HG03558 (cell line): ENCODE results near the gene HINT3.
"Not testable (repeated sequence)": the region's sequence is repeated elsewhere in the genome, so short reads cannot be mapped to it uniquely, and the experiment has no call there.

Experiments
- ATAC-seq: cut with Tn5 transposase; IDR thresholded peaks from one replicate; pipeline ENCODE4 v1.9.1; 2021; ENCODE audit warnings: moderate number of reproducible peaks; ENCODE audit not compliant: unreplicated experiment; ENCODE audit errors: extremely low read depth

Gene HINT3

DNA sequence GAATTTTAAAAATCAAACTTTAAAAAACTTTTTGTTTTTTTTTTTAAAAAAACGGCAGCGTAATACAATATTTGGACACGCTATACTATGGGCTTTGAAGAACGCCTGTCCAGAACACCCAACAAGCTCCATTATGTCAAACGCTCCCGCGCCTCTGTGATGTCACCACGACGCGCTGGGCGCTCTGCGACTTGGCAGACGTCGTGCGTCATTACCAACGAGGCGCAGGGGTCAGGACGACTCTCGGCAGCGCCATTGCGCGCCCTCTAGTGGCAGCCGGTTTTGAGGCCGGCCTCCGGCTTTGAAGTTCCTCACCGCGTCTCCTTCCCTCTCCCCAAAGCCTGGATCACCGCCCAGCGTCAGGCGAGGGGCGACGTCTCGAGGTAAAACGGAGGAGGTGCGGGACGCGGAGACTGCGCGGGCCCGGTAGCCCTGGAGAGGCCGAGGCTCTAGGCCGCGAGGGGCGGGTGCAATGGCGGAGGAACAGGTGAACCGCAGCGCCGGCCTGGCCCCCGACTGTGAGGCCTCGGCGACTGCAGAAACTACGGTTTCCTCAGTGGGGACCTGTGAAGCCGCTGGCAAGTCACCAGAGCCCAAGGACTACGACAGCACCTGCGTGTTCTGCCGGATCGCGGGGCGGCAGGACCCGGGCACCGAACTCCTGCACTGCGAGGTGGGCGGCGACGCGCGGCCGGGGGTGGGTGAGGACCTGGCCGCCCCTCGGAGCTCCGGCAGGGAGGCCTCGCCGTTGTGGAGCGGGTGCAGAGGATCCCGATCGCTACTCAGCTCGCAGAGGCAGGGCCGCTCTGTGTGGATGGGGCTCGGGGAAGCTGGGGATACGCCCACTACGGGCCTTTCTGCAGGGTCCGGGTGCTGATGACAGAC is at the start of gene HINT3:
Gene HINT3 (plus strand): TSS at position 265 of the 885 bp plus-strand sequence. CDS start 208 bp downstream, at position 473.
- ATAC-seq, result peak; percentile 90

DNA sequence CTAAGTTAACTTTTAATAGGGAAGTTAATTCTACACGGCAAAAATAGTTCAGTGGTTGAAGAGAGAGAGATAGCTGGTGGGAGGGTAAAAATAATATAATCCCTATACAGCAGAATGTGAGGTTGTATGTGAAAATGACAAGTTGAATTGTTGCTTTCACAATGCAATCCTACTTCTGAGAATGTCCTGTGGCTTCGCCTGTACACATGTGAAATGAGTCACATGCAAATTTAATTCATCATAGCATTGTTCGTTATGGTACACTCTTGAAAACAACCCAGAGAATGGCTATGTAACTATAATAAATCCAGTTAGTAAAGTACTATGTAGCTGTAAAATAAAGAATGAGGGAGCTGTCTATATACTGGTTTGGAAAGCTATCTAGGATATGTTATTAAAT is 46.0 kb upstream of the HINT3 start:
- peak; percentile 100 for ATAC-seq

DNA sequence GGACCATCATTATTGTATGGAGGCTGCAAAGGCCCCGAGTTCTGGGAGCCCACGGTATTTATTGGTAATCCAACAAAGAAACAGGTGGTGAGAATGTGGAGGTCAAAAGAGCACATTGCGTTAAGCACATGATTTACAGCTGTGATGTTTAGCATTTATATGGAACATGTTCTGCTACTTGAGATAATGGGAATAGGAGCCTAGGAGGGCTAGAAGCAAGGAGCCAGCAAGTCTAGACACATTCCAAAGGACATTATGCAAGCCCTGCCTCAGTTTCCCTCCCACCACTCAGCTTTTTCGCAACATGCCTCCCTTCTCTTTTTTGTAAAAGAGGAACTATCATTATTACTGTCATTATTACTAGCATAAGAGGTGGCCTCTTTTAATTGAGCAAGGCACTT is 45.5 kb upstream of the HINT3 start:
- ATAC-seq, result not testable (repeated sequence)

DNA sequence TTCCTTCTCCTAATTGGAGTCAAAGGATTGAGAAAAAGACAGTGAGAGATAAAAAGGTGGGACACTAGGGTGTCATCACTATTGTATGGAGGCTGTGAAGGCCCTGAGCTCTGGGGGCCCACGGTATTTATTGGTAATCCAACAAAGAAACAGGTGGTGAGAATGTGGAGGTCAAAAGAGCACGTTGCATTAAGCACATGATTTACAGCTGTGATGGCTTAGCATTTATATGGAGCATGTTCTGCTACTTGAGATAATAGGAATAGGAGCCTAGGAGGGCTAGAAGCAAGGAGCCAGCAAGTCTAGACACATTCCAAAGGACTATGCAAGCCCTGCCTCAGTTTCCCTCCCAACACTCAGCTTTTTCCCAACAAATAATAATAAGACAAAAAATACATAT is 44.1 kb upstream of the HINT3 start:
- ATAC-seq, result not testable (repeated sequence)

DNA sequence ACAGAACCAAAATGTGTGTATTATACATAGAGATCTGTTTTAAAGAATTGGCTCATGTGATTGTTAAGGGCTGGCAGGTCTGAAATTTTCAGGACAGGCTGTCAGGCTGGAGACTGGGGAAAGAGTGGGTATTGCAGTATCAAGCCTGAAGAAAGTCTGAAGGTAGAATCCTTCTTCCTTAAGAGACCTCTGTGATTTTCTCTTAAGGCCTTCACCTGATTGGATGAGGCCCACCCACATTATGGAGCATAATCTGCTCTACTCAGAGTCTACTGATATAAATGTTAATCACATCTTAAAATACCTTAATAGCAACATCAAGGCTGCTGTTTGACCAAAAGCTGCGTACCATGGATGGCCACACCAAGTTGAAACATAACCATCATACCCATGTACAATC is 43.4 kb upstream of the HINT3 start:
- no peak for ATAC-seq

DNA sequence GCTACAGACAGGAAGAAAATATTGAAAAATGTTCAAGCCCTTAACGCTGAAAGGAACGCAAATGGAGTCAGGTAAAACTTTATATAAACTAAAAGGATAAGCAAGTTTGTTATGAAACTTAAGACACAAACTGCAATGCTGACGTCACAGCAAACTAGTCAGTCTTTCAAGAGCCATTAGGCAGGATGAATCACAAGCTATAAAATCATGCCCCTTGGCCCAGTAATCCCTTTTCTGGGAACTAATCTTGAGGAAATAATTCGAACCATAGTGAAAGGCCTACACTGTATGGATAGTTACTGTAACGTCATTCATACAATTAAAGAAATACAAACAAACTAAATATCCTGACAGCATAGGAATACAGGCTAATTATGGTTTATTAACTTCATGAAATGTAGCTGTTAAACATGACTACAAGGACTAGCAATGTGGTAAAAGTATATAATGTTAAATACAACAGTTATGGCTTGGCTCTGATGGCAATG is 42.7 kb upstream of the HINT3 start:
- no peak for ATAC-seq

GRCh38 chr6:125918230-125918629 is 38.3 kb upstream of the HINT3 start:
- no peak for ATAC-seq

DNA sequence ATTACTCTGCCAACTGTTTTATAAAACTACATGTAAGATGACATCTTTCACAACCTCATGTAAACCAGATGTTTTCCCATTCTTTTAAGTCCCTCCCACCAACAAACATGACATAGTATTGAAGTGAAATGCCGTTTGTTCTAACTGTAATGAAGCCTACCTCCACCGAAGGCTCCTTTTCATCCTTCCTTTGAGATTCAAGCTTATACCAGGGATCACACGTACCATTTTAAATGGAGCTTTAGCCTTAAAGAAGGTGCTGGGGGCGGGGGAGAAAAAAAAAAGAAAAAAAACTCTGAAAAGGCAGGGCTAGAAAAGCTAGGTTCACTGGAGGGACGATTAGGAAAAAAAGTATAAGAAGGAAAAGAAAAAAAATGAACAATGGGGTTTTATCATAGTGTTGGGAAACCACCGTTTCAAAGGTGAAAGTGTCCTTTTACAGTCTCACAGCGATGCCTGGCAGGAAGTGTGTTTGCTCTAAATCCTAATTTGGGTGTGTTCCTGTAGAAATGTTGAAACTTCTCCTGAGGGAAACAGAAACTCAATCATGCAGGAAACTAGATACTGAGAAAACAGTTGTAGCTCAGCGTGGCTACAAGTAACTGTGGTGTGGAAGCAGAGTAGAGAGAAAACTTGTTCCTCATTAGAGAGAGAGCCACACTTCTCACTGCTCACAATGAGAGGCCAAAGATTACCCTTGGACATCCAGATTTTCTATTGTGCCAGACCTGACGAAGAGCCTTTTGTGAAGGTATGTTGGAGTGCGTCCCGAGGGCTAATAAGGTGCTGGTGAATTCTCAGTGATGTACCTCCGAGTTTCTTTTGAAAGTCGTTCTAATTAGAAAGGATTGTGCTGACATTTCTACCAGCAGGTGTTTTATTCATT is 37.6 kb upstream of the HINT3 start:
- ATAC-seq, result peak; percentile 96

DNA sequence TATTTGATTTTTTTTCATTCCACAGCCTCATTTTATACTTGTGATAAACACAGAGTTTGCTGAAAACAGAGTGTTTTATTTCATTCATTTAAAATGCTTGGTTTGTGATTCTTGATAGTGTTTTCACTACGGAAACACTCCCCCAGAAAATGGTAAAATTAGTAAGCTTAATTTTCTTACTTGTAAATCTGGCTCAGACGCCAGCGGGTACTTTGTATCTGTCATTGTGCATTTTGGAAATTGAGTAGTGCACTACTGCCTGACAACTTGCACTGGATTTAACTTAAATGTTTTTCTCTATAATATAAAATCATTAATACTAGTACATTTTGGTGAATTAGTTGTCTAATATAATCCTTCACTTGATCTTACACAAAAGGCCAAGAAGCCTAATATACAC is 37.0 kb upstream of the HINT3 start:
- ATAC-seq, result no peak

- no peak for ATAC-seq
These were observed 34.2 kb upstream of the HINT3 start for GRCh38 chr6:125922322-125922860.

- no peak for ATAC-seq
These were observed 33.1 kb upstream of the HINT3 start for GRCh38 chr6:125923366-125923877.

DNA sequence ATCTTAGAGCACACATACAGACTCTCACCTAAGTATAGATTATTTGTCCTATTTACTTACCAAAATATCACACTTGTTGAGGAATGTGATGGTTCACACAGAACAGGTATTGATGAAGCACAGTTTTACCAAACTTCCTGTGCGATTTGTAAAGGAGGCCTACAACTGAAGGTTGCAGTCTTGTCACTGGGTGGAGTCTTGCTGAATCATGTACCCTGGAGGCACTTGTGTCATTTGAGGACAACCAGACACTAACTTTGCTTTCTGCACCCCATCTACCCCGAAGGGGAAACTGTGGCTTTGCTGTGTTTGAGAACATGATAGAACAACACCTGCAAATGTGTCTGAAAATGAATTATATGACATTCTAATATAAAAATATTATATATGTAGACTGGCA is 32.4 kb upstream of the HINT3 start:
- ATAC-seq, result no peak

DNA sequence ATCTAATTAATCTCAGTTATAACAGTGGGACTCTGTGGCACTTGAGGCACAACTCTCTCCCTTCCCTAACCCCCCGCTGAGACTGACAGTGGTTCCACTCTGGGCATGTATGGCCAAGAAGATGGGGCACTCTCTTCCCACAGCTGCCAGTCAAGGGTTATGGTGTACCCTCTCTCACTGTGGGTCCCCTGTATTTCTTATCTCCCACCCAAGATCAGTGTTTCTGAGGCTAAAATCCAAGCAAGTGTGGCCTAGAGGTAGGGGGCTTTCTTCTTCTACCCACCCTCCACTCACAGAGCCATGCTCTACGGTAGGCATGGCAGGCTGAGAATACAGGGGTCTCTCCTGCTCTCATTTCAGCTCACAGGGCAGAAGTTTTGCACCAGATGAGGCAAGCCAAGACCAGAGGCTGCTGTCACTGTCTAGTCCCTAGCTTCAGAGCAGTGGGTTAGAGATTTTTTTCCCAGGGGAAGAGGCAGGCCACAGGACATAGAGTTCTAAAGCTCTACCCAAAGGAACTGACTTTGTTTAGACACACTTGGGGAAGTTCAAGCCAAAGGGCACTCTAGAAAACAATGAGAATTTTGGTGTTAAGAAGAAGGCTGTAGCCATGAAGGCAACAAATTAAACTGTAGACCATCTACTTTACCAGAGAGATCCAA is 31.7 kb upstream of the HINT3 start:
- no peak for ATAC-seq

DNA sequence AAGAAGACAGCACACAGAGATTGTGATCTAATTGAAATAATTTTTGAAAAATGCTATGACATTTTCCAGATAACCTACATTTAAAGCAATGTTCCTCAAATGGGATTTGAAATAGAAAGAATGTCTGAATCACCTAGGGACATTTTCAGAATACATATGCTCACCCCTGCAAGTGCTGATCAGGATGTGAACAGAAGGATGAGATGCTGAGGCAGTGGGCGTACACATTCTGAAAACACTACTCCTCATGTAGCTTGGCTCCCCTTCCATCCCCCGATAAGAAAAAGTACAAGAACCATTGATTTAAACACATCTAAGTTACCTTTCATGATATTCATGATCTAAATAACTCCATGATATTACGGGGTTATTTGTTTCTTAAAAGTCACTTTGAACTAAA is 29.9 kb upstream of the HINT3 start:
- no peak for ATAC-seq

- no peak for ATAC-seq
These were observed 28.8 kb upstream of the HINT3 start for GRCh38 chr6:125927761-125928160.

DNA sequence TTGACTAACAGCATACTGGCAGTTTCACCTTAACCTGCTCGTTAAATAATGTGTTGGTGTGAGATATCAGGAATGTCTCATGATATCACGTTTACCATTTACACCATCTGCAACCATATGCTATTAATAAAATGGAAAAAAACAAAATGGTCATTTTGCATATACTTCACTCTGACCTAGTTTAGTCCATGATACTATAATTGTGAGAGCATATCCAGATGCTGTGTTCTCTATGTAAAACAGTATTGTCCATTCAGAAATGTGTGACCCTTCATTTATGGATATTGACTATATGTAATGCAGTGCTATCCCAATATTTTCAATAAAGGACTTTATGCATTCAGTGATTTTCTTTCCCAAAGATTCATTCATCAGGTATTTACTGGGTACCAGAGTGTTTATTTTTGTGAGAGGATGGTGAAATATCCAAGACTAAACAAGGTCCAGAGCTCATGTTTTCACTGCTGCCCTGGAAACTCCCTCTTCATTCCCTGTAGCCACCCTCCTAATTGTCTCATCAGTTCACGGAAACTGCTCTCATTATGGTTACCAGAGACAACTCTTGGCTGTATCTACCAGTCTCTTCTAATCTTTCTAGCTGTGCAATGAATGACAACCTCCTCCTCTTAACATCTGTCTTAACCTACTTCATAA is 25.7 kb upstream of the HINT3 start:
- ATAC-seq, result no peak

GRCh38 chr6:125931733-125932450 is 24.7 kb upstream of the HINT3 start:
- peak; percentile 81 for ATAC-seq

GRCh38 chr6:125932451-125932795 is 24.1 kb upstream of the HINT3 start:
- no peak for ATAC-seq

DNA sequence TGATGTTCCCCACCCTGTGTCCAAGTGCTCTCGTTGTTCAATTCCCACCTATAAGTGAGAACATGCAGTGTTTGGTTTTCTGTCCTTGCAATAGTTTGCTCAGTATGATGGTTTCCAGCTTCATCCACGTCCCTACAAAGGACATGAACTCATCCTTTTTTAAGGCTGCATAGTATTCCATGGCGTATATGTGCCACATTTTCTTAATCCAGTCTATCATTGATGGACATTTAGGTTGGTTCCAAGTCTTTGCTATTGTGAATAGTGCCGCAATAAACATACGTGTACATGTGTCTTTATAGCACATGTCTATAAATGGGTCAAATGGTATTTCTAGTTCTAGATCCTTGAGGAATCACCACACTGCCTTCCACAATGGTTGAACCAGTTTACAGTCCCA is 21.1 kb upstream of the HINT3 start:
- ATAC-seq, result not testable (repeated sequence)
